Measurements from ENCODE around the gene SLC16A10.

SLC16A10 gene

DNA sequence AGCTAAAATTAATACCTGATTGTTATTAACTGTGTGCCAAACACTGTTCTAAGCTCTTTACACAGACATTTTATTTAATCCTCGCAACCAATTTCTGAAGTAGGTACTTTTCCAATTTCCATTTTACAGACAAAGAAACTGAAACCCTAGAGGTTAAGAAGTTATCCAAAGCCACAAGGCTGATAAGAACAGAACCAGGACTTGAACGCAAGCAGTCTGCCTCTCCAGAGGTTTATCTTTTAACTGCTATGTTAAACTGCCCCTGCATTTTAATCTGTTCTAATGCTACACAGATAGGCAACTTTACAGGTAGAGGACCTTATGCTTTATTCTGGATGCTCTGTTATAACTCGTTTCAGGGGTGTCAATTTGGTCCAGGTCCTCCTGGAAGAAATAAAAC is 118.2 kb downstream of the SLC16A10 start:
- Histone ChIP-seq H4K20me1 (ENCODE audit: insufficient read depth, low read length) (no peaks in the 10 kb centered on the region), H3K9me3 (ENCODE audit: low read length) (no peaks in the 10 kb centered on the region), H3K4me1 (ENCODE audit: insufficient read depth, low read length, severe bottlenecking) (peaks cover 4% of the 10 kb centered on the region), H3K4me3 (ENCODE audit: low read depth, low read length, poor library complexity, severe bottlenecking) (no peak overlapping the region), H3K9ac (ENCODE audit: low read length) (no peak overlapping the region), H3K36me3 (ENCODE audit: insufficient read depth, low read length) (no peaks in the 10 kb centered on the region), H3K79me2 (ENCODE audit: insufficient read depth, low read length) (no peaks in the 10 kb centered on the region), H3F3A (ENCODE audit: insufficient read depth, low read length) (no peaks in the 10 kb centered on the region), H3K27ac (ENCODE audit: low read depth, low read length, poor library complexity, severe bottlenecking) (no peak overlapping the region), H3K4me2 (ENCODE audit: low read length) (no peak overlapping the region), H3K9me2 (ENCODE audit: low read depth, low read length) (no peaks in the 10 kb centered on the region), H2AFZ (ENCODE audit: low read length) (no peak overlapping the region), H3K27me3 (ENCODE audit: insufficient read depth, low read length) (no peaks in the 10 kb centered on the region)
- TF ChIP-seq, protein P1, sequence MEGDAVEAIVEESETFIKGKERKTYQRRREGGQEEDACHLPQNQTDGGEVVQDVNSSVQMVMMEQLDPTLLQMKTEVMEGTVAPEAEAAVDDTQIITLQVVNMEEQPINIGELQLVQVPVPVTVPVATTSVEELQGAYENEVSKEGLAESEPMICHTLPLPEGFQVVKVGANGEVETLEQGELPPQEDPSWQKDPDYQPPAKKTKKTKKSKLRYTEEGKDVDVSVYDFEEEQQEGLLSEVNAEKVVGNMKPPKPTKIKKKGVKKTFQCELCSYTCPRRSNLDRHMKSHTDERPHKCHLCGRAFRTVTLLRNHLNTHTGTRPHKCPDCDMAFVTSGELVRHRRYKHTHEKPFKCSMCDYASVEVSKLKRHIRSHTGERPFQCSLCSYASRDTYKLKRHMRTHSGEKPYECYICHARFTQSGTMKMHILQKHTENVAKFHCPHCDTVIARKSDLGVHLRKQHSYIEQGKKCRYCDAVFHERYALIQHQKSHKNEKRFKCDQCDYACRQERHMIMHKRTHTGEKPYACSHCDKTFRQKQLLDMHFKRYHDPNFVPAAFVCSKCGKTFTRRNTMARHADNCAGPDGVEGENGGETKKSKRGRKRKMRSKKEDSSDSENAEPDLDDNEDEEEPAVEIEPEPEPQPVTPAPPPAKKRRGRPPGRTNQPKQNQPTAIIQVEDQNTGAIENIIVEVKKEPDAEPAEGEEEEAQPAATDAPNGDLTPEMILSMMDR (IDR thresholded peaks at IDR 0.05; ENCODE audit: low read length), result no peak
- no peak for TF ChIP-seq EZH2 (IDR thresholded peaks at IDR 0.05; ENCODE audit: borderline replicate concordance, low read length)

DNA sequence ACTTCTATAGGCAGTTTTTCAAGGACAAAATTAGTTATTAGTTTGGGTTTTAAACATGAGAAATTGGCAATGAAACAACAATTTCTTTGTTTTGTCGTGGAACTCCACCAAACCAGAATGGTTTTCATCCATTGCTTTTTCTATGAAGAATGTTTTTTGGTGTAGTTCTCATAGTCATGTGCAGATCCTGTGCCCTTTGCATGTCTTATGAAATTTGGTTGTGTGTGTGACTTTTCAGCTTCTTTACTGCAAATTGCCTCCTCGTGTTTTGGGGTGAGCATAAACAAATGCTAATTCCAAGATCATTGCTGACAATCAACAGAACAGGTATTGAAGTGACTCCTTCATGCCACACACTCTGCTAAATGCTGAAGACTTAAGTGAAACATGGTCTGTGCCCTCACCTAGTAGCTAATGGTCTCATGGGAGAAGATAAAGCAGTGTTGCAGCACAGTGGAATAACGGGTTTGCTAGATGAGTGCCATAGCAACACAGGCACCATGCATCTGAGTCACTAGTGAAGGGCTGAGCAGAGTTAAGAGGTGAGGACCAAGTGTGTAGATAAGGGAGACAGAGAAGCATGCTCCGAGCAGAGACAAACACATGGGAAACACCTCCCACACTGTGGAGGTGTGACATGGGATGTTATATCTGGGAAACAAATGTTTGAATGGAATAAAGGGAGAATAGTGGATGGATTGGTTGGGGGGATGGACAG is 120.0 kb downstream of the SLC16A10 start:
- no peaks in the 10 kb centered on the region for H3K36me3 ChIP-seq (ENCODE audit: insufficient read depth, low read length)
- H3K27me3 ChIP-seq (ENCODE audit: insufficient read depth, low read length), result no peaks in the 10 kb centered on the region
- H4K20me1 ChIP-seq (ENCODE audit: insufficient read depth, low read length), result no peaks in the 10 kb centered on the region
- no peaks in the 10 kb centered on the region for H3K9me2 ChIP-seq (ENCODE audit: low read depth, low read length)
- H3F3A ChIP-seq (ENCODE audit: insufficient read depth, low read length), result no peaks in the 10 kb centered on the region
- H3K4me2 ChIP-seq (ENCODE audit: low read length), result no peak overlapping the region
- no peak overlapping the region for H2AFZ ChIP-seq (ENCODE audit: low read length)
- TF ChIP-seq, protein P1 (IDR thresholded peaks at IDR 0.05; ENCODE audit: low read length), result no peak
- TF ChIP-seq EZH2 (IDR thresholded peaks at IDR 0.05; ENCODE audit: borderline replicate concordance, low read length), result no peak
- H3K27ac ChIP-seq (ENCODE audit: low read depth, low read length, poor library complexity, severe bottlenecking), result no peak overlapping the region
- H3K9ac ChIP-seq (ENCODE audit: low read length), result no peak overlapping the region
- H3K4me3 ChIP-seq (ENCODE audit: low read depth, low read length, poor library complexity, severe bottlenecking), result no peak overlapping the region
- H3K9me3 ChIP-seq (ENCODE audit: low read length), result no peaks in the 10 kb centered on the region
- no peaks in the 10 kb centered on the region for H3K79me2 ChIP-seq (ENCODE audit: insufficient read depth, low read length)
- no peaks in the 10 kb centered on the region for H3K4me1 ChIP-seq (ENCODE audit: insufficient read depth, low read length, severe bottlenecking)

DNA sequence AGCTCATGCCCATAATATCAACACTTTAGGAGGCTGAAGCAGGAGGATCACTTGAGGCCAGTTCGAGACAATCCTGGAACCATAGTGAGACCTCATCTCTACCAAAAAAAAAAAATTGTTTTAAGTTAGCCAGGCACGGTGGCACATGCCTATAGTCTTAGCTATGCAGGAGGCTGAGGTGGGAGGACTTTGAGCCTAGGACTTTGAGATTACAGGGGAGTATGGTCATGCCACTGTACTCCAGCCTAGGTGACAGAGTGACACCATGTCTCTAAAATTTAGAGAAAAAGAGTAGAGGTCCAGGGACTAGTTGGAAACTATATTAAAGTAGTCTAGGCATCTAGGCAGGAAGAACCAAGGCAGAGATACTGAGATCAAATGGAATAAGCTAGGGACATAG is 121.6 kb downstream of the SLC16A10 start:
- H3K4me2 ChIP-seq (ENCODE audit: low read length), result no peak overlapping the region
- H3K27me3 ChIP-seq (ENCODE audit: insufficient read depth, low read length), result no peaks in the 10 kb centered on the region
- TF ChIP-seq, protein P1 (IDR thresholded peaks at IDR 0.05; ENCODE audit: low read length), result no peak
- no peak for TF ChIP-seq EZH2 (IDR thresholded peaks at IDR 0.05; ENCODE audit: borderline replicate concordance, low read length)
- H3F3A ChIP-seq (ENCODE audit: insufficient read depth, low read length), result no peaks in the 10 kb centered on the region
- H3K9me3 ChIP-seq (ENCODE audit: low read length), result no peaks in the 10 kb centered on the region
- no peak overlapping the region for H3K27ac ChIP-seq (ENCODE audit: low read depth, low read length, poor library complexity, severe bottlenecking)
- no peak overlapping the region for H3K4me3 ChIP-seq (ENCODE audit: low read depth, low read length, poor library complexity, severe bottlenecking)
- H4K20me1 ChIP-seq (ENCODE audit: insufficient read depth, low read length), result no peaks in the 10 kb centered on the region
- no peaks in the 10 kb centered on the region for H3K36me3 ChIP-seq (ENCODE audit: insufficient read depth, low read length)
- no peaks in the 10 kb centered on the region for H3K4me1 ChIP-seq (ENCODE audit: insufficient read depth, low read length, severe bottlenecking)
- no peak overlapping the region for H3K9ac ChIP-seq (ENCODE audit: low read length)
- no peak overlapping the region for H2AFZ ChIP-seq (ENCODE audit: low read length)
- H3K79me2 ChIP-seq (ENCODE audit: insufficient read depth, low read length), result no peaks in the 10 kb centered on the region
- no peaks in the 10 kb centered on the region for H3K9me2 ChIP-seq (ENCODE audit: low read depth, low read length)
